Sigmoid colon (tissue), 7 donors: ENCODE results near the gene MYADML2. TPM values are rescaled to one million over a fixed set of nuclear protein-coding genes. Genes with fewer than 3 reads are reported as not detected.
A peak's percentile ranks its signal among the peaks of the same experiment; 100 is the strongest.

Source experiments
- DNase-seq: peaks from one replicate; pipeline ENCODE4 v3.0.0-alpha.2; 2019
- H3K27ac ChIP-seq, 4 donors: fragments of 200-600 bp; sonication (generic); one replicate each; pipeline ENCODE4 v1.5.1; 2016 to 2019; ENCODE audit warnings: mild to moderate bottlenecking in 1 of 4
- H3K27me3 ChIP-seq, 3 donors: fragments of 200-600 bp; sonication (generic); one replicate each; pipeline ENCODE4 v1.5.1; 2019; ENCODE audit warnings: mild to moderate bottlenecking in 1 of 3
- H3K36me3 ChIP-seq, 4 donors: fragments of 200-600 bp; sonication (generic); one replicate each; pipeline ENCODE4 v1.5.1; 2016 to 2019
- H3K4me1 ChIP-seq, 4 donors: fragments of 200-600 bp; sonication (generic); one replicate each; pipeline ENCODE4 v1.5.1; 2017 to 2019
- H3K4me3 ChIP-seq, 4 donors: fragments of 200-600 bp; sonication (generic); one replicate each; pipeline ENCODE4 v1.5.1; 2017 to 2019; ENCODE audit warnings: mild to moderate bottlenecking in 2 of 4, moderate library complexity in 1 of 4
- H3K9me3 ChIP-seq, 4 donors: fragments of 200-600 bp in 3 of 4; sonication (generic) in 3 of 4; one replicate each; pipeline versions ENCODE4 v1.5.1 to v1.6.1; 2013 to 2019
- EP300 ChIP-seq, 4 donors: sonication (generic); formaldehyde crosslinking; IDR thresholded peaks; one replicate each; pipeline ENCODE4 v1.6.1; 2017; ENCODE audit warnings: antibody characterized with exemption in 4 of 4
- POLR2A ChIP-seq, 2 donors: fragments of 450-650 bp; IDR thresholded peaks; one replicate each; pipeline ENCODE4 v1.6.1; 2016; ENCODE audit warnings: antibody characterized with exemption in 2 of 2, mild to moderate bottlenecking in 2 of 2, moderate library complexity in 2 of 2
- POLR2AphosphoS5 ChIP-seq, 4 donors: sonication (generic); formaldehyde crosslinking; IDR thresholded peaks; one replicate each; pipeline ENCODE4 v1.6.1; 2017; ENCODE audit warnings: antibody characterized with exemption in 4 of 4
- WGBS, 2 donors: extraction: QIAGEN DNeasy Blood & Tissue Kit; methylation state at CpG; one replicate each; pipeline ENCODE4 v1.1.7; 2013; 5-methylcytosine and 5-hydroxymethylcytosine counted together
- intact Hi-C: fragments of 100-400 bp; cut with DNase I; formaldehyde crosslinking; loops from one replicate; pipeline ENCODE4 v1.15.1; 2023
- polyA plus RNA-seq, 3 donors: library from polyadenylated mRNA; stranded (reverse); fragments of 200-250 nt; gene quantifications; one replicate each; pipeline ENCODE4 v1.2.3, GENCODE V29; 2013
- total RNA-seq, 4 donors: library from RNA; depleted of rRNA; stranded (reverse); fragments of >200 nt; gene quantifications; one replicate each; pipeline ENCODE4 v1.1.0, GENCODE V29; 2016
- TF ChIP-seq, protein P1 (sequence below), 4 experiments: fragments of 450-650 bp in 3 of 4; fragments of 200-600 bp in 1 of 4; IDR thresholded peaks; one replicate each; pipeline ENCODE4 v1.5.1; 2016 to 2019; ENCODE audit warnings: antibody characterized with exemption in 4 of 4, mild to moderate bottlenecking in 3 of 4, moderate library complexity in 2 of 4
- donor health status: healthy with polysubstance abuse.
- donor health status: Bipolar disorder and iron deficiency.
- donor health status: healthy.

MYADML2 gene
- total and polyA plus RNA-seq, 7 donors: not detected

- Histone ChIP-seq H3K36me3 (no peaks in the 10 kb centered on the region), H3K4me3 (peak overlapping the region in 3 of 4 donors; percentile 6 to 30 (median 29)), H3K4me1 (peaks cover 0 to 24% (median 18%) of the 10 kb centered on the region in 4 donors), H3K9me3 (no peaks in the 10 kb centered on the region), H3K27me3 (peaks cover 0 to 10% (median 3%) of the 10 kb centered on the region in 3 donors), H3K27ac (no peak overlapping the region)
- intact Hi-C loops: no loop called here
- 33 to 61% methylated on average over 7 of the region's 7 CpGs for WGBS, 2 donors
- TF ChIP-seq EP300 (IDR thresholded peaks at IDR 0.05) (no peak), POLR2A (IDR thresholded peaks at IDR 0.05) (no peak), POLR2AphosphoS5 (IDR thresholded peaks at IDR 0.05) (no peak)
- TF ChIP-seq, protein P1, sequence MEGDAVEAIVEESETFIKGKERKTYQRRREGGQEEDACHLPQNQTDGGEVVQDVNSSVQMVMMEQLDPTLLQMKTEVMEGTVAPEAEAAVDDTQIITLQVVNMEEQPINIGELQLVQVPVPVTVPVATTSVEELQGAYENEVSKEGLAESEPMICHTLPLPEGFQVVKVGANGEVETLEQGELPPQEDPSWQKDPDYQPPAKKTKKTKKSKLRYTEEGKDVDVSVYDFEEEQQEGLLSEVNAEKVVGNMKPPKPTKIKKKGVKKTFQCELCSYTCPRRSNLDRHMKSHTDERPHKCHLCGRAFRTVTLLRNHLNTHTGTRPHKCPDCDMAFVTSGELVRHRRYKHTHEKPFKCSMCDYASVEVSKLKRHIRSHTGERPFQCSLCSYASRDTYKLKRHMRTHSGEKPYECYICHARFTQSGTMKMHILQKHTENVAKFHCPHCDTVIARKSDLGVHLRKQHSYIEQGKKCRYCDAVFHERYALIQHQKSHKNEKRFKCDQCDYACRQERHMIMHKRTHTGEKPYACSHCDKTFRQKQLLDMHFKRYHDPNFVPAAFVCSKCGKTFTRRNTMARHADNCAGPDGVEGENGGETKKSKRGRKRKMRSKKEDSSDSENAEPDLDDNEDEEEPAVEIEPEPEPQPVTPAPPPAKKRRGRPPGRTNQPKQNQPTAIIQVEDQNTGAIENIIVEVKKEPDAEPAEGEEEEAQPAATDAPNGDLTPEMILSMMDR (IDR thresholded peaks at IDR 0.05): no peak
- DNase-seq: no peak
These were observed 21.3 kb upstream of the MYADML2 start for GRCh38 chr17:81968396-81968745.

DNA sequence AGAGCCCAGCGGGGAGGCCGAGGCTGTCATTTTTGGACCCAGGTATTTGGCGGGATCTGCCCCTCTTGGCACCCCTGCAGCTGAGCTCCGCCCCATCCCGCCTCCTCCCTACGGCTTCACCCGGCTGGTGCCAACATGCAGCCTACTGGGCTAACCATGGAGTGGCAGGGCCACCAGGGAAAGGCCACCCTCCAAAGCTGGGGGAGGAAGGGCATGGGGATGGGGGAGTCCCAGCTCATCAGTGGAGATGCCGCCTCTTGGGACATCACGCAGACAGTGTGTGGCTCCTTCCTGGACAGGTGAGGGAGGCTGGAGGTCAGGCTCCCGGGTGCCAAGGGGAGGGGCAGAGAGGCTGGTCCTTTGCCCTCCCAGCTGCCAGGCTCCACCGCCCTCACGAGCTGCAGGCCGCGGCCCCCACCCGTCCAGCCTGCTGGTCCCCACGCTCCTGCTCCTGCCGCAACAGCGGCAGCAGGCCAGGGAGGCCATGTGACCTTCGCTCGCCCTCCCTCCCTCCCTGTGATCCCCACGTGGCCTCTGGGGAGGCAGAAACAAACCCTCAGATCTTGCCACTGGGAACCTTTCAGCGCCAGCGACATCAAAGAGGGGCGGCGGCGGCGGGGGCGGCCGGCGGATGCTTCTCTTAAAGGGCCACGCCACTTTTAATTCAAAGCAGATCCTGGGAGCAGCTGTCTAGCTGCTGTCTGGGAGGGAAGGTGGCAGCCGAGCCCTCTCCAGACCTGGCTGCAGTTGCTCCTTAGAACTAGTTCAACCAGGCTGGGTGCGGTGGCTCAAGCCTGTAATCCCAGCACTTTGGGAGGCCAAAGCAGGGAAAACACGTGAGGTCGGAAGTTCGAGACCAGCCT, 20.7 kb upstream of the MYADML2 start:
- WGBS, 2 donors: 5 to 10% methylated on average over 36 of the region's 36 CpGs
- Histone ChIP-seq H3K9me3 (no peaks in the 10 kb centered on the region), H3K27ac (peak overlapping the region in 3 of 4 donors; percentile 28 to 46 (median 29)), H3K4me3 (peak overlapping the region in 3 of 4 donors; percentile 6 to 30 (median 29)), H3K36me3 (no peaks in the 10 kb centered on the region), H3K4me1 (peaks cover 0 to 24% (median 18%) of the 10 kb centered on the region in 4 donors), H3K27me3 (peaks cover under 1 to 17% (median 8%) of the 10 kb centered on the region in 3 donors)
- peak; percentile 93 for DNase-seq
- intact Hi-C loops: no loop called here
- TF ChIP-seq, protein P1 (IDR thresholded peaks at IDR 0.05): no peak
- TF ChIP-seq POLR2AphosphoS5 (IDR thresholded peaks at IDR 0.05) (peak in 1 of 4 donors; percentile 66), EP300 (IDR thresholded peaks at IDR 0.05) (peak in 1 of 4 donors; percentile 22), POLR2A (IDR thresholded peaks at IDR 0.05) (no peak)

DNA sequence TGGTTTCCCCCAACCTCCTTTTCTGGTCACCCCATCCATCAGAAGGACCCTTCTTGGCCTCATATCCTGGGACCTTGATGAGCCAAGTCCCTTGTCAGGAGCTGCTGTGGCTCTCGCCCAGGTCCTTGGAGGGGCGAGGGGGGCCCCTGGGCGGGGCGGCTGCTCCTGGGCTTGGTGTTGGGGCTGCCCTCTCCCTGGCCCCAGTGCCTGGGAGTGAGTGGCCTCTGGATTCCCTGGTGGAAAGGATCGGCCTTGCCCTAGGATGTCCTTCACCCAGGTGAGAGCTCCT, 20.2 kb upstream of the MYADML2 start:
- TF ChIP-seq POLR2A (IDR thresholded peaks at IDR 0.05) (no peak), EP300 (IDR thresholded peaks at IDR 0.05) (no peak), POLR2AphosphoS5 (IDR thresholded peaks at IDR 0.05) (no peak)
- TF ChIP-seq, protein P1 (IDR thresholded peaks at IDR 0.05): no peak
- 24 to 31% methylated on average over 5 of the region's 5 CpGs for WGBS, 2 donors
- Histone ChIP-seq H3K9me3 (no peaks in the 10 kb centered on the region), H3K36me3 (no peaks in the 10 kb centered on the region), H3K27ac (peak overlapping the region in 3 of 4 donors; percentile 28 to 46 (median 29)), H3K4me1 (peaks cover 0 to 24% (median 18%) of the 10 kb centered on the region in 4 donors), H3K27me3 (peaks cover 6 to 22% (median 14%) of the 10 kb centered on the region in 3 donors), H3K4me3 (no peak overlapping the region)
- intact Hi-C loops: no loop called here
- no peak for DNase-seq

DNA sequence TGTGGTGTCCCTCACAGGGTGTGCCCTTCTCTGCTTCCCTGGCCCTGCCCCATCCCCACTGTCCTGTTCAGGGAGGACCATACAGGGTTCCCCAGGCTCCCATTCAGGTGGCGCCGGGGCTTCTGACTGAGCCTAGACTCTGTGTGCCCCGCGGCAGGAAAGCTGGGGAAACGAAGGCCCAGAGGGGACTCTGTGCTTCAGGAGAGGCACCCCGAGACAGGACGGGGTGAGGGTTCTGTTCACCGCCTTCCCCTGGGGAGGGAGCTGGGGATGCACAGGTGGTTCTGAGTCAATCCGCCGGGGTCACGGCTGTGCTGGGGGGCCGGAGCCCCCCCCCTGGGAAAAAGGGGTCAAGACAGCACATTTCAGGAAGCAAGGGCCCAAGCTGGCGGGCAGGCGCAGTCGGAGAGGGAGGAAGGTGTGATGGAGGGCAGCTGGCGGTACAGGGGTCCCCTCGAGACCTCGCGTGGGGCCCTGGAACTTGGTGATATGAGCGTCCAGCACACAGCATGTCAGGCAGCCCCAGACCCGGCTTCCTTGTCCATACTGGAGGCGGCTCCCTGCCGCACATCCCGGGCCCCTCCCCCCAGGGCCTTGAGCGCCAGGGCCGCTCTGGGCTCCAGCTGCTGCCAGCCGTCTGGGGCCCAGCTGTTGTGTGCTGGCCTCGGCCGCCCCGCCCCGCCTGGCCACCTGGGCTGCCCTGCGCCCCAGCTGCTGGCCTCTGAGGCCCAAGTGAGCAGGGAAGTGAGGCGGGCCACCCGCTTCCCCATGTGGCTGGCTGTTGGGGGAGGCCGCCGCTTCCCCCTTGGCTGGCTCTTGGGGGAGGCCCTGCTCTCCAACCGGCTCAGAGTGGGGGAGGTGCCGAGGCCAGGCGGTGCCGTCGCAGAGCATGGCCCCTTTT, 19.6 kb upstream of the MYADML2 start:
- no peak overlapping the region for H3K4me3 ChIP-seq
- no peaks in the 10 kb centered on the region for H3K9me3 ChIP-seq
- H3K36me3 ChIP-seq: no peaks in the 10 kb centered on the region
- intact Hi-C loops: no loop called here
- TF ChIP-seq POLR2AphosphoS5 (IDR thresholded peaks at IDR 0.05): peak; percentile 13 to 72 (median 48)
- TF ChIP-seq, protein P1 (IDR thresholded peaks at IDR 0.05): no peak
- peak; percentile 80 for DNase-seq
- H3K27me3 ChIP-seq: peaks cover 12 to 28% (median 20%) of the 10 kb centered on the region in 3 donors
- WGBS, 2 donors: 36 to 38% methylated on average over 41 of the region's 41 CpGs
- peak overlapping the region in 3 of 4 donors; percentile 28 to 46 (median 29) for H3K27ac ChIP-seq
- H3K4me1 ChIP-seq: peaks cover 0 to 28% (median 23%) of the 10 kb centered on the region in 4 donors
